ENCODE data around the gene EEPD1.

The EEPD1 gene

DNA sequence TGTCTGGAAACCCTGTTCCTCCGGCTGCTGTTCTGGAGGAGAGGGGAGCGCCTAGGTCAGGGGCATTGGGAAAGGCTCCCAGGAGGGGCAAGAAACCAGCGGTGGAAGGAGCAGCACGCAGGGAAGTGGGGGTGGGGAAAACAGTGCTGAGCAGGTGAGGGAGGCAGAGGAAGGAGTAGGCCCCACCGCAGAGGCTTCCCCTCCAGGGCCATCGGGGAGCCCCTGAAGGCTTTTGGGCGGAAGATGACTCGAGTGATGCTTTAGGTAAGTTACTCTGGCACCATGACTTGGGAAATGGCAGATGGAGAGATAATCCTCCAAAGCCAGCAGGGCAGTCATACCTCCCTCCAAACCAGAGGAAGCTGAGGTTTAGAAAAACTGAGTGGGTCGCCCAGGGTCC lies 130.1 kb downstream of the EEPD1 start:
- no peak for DNase-seq

DNA sequence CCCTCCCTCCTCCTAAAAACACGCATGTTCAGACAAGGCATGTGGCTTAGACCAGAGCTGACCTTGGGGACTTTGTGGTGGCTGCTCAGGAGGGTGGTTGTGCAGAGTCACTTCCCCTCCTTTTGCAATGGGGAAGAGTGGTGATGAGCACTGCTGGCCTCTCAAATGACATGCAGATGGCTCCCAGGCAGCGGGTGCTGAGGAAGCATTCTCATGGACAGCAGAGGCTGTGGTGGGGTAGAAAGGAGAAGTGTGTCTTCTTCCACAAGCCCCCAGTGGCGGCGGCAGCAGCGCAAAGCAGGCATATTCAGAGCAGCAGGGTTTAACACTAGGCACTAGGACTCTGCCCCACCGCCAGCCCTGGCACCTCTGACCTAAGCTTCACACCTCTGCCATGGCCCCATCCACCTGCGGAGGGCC lies 130.7 kb downstream of the EEPD1 start:
- no peak for DNase-seq

DNA sequence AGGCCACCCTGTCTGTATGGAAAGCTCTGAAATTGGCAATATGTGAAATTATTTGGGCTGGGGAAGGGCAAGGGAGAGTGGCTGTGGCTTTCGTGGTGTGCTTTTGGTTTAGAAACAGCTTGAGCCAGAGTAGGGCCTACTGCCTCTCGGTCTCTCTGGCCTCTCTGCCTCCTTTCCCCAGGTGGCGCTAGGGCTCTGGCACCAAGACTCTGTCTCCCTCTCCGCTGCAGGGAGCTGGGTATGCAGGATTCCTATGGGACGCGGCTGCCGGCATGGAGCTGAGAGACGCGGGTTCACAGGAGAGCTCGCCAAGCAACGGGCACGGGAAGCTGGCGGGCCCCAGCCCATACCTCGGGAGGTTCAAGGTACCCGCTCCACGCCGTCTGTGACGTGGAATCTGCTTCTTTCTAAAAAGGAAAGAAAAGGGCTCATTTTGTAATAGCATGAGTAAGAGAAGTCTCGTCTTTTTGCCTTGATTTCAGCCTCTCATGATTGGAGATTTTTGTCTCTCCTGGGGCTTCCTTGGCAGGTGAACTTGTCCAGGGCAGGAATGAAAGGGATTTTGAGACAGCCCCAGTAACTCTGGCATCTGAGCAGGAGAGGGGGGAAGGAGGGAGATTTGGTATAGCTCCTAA lies 131.5 kb downstream of the EEPD1 start:
- DNase-seq: no peak

DNA sequence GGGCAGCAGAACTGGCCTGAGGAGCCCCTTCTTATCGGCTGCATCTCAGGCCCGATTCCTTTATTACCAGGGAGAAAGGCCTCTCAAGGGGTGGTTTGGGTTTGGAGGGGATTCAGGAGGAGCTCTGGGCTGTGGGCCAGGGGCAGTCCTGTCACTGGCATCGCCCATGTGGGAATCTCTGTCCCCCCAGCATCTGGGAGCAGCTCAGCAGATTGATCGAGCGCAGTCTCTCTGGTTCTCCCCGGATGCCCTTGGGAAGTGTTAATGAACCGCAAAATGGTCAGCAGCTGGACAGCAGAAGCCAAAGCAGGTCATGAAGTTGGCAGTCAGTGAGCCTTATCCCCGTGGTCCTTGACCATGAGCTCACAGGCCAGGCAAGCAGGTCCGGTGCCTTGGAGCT lies 132.2 kb downstream of the EEPD1 start:
- DNase-seq: no peak

DNA sequence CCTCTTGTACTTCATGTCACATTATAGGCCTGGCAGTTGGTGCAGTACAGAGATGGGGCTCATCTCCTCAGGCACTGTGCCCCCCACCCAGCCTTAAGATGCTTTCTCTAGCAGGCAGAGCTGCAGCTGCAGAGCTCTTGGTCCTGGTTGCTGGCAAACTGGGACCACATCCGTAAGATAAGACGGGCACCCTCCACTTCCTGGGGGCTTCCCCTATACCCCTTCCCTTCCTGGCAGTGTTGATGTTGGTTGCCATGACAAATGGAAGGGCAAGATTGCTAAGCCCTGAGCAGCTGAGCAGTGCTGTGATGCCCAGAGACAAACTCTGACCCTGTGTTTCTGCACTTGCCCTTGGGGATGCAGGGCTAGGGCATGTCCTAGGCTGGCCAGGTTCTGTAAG lies 133.2 kb downstream of the EEPD1 start:
- DNase-seq: peak; percentile 83

DNA sequence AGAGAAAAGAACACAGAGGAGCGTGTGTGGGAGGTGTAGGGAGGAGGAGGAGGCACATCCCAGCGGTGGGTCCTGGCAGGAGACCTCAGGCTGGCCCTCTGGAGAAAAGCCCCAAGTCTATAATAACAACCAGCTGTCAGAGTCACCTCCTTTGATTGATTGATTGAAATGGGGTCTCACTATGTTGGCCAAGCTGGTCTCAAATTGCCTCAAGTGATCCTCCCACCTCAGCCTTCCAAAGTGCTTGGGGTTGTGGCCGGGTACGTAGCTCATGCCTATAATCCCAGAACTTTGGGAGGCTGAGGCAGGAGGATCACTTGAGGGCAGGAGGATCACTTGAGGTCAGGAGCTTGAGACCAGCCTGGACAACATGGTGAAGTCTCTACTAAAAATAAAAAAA lies 133.6 kb downstream of the EEPD1 start:
- no peak for DNase-seq

DNA sequence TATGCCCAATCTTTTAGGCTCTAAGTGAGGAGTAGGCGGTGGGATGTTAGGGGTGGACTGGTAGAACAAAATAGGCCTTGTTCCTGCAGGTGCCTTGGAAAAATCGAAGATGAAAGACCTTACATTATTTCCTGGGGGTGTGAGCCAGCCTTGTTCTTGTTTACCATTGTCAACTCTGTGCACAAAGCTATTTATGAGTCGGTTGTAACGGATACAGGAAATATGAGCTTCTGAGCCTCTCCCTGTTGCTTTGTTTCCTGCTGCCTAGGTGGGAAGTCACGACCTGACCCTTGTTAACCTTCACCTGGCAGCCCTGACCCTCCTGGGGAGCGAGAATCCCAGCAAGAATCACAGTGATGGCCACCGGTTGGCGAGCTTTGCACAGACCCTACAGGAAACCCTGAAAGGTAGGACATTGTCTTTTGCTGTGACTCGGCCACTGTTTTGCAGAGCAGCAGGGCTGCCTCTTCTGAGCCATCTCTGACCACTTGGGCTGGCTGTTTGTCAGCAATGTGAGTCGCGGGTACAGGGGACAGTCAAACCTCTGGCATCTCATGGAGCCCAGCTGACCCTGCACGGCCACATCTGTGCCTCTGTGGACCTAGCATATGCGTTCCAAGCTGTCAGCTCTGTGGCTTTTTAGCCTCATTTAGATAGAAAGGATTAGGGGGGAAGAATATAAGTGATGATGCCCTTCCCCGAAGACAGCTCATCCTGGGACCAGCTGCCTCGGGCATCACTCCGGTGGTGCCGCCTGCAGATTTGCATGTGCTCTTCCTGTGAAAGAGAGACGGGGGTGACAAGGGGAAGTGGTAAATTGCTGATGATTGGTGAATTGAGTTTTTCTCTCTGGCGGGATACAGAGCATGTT lies 134.6 kb downstream of the EEPD1 start:
- peak; percentile 78 for DNase-seq

DNA sequence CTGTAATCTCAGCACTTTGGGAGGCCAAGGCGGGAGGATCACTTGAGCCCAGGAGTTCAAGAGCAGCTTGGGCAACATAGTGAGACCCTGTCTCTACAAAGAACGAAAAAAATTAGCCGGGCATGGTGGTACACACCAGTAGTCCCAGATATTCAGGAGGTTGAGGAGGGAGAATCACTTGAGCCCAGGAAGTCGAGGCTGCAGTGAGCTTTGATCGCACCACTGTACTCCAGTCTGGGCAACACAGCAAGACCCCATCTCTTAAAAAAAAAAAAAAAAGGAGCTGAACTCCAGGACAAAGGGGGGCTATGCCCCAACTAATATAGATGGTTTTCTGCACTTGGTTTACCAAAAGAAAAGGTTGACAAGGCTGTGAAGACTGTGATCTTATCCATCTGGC lies 135.4 kb downstream of the EEPD1 start:
- no peak for DNase-seq

DNA sequence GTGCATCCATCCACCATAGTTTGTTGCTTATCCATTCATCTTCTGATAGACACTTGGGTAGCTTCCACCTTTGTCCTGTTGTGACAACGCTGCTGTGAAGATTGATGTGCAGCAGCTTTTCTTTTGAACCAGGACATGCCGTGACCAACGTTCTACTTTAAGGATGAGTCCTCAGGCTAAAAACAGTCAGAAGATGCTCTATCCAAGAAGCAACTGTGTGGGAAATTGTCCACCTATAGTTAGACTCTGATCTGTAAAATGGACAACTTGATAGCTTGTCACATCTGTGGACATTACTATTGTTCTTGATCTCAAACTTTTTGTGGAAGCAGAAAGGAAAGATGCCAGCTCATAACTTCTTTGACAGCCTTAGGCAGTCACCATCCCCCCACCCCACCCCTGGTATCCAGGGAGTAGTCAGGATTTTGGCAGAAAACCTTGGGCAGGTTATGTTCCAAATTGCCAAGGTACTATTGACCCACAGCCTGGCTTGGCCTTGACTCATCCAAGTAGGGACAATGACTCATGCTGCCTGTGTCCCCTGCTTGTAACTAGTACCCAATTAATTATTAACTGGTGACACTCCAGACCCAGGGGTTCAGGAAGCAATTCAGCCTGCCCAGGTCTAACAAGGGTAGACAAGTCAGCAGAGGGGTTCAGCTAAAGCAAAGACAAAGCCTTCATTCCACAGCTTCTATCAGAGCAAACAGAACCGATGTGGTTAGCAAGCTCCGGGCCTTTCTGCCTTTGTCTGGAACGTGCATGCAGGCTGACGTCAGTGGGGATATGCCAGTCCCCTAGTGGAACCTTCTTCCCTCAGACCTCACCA lies 137.0 kb downstream of the EEPD1 start:
- DNase-seq: no peak

DNA sequence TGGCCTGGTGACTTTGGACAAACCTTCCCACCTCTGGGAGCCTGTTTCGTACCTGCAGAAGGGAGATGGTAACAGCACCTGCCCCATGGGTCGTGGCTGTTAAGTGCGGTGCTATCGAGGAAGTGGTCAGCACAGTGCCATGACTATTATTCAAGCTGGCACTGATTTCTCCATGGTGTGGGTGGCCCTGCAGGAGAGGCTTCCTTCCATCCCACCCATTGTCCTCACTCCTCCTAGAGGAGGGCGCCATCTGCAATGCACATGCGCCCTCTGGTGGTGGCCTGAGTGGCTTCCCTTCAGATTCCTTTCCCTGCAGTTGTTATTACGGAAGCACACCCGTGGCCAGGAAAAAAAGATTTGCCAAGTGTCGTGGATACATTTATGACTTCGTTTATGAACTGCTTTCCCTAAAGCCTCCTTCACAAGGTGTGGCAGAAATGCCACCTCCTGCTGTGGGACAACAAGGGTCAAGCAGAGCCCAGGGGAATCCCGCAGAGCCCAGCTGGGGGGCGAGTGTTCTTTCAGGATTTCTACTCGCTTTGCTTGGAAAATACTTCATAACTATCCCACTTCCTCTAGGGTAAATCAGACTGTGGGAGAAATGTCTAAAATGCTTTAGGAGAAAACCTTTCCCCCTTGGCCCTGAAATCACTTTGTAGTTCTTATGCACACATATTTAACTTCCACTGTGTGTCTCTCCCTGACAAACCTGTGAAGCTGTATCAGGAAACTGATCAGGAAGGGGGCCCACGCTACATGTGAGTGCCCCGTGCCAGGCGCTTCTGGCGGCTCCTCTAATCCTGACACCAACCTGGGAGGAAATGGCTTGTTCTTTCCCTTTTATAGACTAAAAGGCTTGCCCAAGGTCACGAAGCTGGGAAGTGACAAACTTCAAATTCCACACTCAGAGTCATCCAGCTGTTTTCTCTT lies 138.6 kb downstream of the EEPD1 start:
- peak; percentile 90 for DNase-seq

DNA sequence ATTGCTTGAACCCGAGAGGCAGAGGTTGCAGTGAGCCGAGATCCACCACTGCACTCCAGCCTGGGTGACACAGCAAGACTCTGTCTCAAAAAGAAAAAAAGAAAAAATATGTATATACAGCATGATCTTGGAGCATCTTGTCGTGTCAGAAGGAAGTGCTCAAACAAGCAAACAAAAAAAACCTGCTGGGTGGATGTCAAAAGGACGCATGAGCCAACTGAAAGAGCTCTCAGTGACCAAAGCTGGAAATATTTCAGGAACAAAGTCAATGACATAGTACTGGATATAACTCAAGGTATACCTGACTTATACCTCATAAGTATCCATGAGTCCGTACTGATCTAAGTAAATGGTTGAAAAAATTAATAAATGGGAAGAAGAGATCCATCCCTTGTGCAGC lies 142.0 kb downstream of the EEPD1 start:
- DNase-seq: no peak

DNA sequence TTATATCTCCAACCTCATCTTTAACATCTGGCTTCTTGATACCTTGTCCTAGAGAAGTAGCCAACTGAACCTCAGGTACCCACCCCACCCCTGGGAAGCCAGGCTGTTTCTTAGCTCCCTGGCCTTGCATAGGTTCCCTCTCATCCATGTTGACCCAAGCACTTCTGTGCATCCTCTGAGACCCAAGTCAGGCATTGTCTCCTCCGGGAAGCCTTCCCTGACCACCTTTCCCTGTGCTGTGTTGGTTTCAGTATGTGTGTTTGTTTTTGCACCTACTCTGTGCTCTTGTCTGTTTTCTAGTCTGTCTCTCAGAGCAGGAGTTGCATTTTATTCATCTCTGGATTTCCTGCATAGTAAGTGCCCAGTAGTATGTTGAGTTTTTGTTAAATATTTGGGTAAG lies 143.2 kb downstream of the EEPD1 start:
- no peak for DNase-seq

DNA sequence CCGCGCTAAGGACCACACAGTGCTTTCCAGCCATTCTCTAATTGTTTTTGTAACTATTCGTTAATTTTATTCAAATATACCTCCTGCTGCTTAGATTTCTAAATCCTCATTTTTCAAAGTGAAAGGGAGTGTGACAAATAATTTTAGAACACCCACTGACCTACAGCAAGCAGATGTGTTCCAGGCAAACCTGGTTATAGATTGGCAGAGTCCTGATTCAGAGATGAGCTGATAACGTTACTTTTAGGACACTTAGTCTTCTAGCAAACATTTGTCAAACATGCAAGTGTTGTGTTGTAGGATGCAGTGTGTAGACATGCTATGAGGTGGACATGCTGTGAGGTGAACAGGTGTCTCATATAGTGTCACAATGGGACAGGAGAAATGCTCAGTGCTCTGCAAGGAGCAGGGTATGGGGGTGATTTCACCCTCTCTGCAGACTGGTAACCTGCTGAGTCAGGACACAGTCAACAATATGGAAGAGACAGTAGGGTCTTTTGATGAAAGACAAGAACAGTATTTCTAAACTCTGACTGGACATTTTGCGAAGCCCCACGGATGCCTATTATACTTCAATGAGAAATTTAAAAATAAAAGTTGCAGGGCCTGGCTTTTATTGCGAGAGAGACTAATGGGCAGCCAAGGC lies 144.4 kb downstream of the EEPD1 start:
- no peak for DNase-seq

DNA sequence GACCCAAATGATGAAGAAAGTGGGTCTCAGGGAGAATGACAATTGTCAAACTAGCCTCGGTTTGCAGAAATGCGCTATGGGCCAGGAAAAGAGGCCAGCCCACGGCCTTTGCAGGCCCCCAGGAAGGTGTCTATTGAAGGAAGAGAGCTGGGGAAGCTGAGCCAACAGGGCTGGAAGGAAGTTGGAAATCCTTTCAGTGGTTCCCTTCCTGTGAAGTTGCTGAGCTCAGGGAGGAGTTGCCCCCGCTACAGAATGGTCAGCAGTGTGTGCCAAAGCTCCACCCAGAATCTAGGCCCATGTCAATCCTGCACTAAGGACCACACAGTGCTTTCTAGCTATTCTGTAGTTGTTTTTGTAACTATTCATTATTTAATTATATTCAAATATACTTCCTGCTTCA lies 145.1 kb downstream of the EEPD1 start:
- no peak for DNase-seq

DNA sequence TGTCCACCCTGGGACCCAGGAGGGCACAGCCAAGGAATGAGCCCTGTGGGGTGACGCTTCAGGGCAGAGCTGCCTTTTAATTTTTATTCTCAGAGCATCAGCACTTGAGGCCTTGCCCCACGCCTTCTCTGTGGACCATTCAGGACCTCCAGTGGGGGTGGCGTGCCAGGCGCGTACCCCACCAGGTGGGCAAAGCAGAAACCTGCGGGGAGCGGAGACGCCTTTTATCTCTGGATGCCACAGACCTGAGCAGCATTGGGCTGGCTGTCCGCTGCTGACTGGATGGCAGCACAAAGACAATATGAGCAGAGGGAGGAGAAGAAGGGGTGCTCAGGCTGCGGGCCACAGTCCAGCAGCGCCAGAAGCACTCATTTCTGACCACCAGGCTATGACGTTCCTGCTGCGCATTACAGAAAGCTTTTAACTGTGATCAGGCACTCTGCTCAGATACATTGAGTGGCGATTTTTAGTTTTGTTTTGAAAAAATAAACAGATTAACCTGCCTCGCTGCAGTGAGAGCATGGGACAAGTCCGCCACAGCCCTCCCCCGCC lies 146.2 kb downstream of the EEPD1 start:
- DNase-seq: no peak

DNA sequence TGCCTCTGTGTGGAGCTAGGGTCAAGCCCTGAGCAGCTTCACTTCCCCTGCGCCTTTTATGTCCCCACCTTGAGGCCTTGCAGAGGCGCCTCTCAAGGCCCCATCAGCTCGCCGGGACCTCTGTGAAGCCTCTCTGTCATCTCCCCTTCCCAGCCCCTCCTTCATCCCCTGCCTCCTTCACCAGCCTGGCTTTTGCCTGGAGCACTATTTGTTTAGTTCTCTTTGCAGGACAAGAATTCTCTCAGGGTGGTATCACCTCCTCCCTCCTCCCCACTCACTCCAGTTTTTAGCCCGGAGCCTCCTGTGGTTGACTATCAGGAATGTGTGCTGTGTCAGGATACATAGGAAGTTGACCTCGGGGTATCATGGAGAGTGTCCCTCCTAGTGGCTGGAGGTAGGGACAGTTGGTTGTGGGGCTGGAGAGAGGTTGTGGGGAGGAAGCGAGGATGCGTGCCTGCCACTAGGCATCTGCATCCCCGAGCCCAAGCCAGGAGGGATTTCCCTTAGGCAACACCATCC lies 146.8 kb downstream of the EEPD1 start:
- no peak for DNase-seq

DNA sequence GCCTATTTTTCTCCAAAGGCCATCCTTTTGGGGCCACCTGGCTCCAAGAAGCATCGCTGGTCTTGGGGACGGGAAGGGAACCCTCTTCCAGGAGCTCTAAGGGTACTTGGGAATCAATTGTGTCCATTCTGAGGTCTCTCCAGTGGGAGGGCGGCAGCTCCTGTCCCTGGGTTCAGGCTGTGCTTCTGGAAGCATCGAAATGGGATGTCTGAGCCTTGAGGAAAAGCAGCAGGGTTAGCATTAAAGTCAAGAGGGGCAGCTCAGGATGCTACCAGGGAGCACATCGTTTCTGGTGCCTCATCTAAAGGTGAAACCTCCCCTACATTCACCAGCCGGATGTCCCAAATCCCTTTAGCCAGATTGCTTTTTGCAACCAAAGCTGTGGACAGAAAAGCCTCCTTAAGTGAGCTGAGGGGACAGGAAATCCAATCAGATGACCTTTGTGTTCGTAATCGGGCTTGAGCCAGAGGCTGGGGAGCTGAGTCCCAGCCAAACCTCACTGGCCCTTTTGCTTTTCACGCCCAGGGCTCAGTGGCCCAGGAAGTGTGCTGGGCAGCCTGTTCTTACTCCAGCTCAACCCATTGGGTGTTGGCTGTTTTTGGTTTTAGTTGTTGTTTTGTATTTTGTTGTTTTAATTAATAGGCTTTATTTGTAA lies 147.8 kb downstream of the EEPD1 start:
- peak; percentile 19 for DNase-seq

DNA sequence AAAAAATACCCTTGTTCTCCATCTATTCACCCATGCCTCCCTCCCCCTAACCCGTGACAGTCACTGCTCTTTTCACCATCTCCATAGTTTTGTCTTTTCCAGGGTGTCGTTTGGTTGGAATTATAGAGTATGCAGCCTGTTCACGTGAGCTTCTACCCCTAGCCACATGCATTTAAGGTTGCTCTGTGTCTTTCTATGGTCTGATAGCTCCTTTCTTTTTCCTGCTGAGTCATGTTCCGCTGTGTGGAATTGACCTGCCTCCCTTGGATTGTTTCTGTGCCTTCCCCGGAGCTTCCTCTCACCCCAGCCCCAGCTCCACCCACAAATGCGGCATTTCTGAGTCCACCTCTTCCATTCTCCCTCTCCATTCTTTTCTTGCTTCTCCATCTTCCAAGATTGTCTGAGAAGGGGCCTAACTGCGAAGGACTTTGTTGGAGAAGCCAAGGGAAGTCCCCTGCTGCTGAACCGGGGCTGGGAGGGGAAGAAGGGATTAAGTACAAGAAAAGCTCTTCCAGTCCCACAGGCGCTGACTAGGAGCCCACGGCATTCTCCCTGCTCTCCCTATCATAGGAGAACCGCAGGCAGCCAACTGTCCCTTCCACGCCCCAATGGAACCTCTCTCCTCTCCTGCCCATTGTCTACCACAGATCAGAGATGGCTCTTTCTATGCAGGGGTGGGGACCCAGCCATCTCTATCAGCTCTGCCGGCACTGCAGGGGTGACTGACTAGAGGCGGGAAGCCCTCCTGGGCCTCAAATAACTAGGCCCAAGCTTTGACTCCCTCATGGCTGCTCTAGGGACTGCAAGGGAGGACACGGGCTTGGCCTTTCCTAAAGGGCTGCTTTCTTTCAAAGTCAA lies 149.1 kb downstream of the EEPD1 start:
- DNase-seq: peak; percentile 31

DNA sequence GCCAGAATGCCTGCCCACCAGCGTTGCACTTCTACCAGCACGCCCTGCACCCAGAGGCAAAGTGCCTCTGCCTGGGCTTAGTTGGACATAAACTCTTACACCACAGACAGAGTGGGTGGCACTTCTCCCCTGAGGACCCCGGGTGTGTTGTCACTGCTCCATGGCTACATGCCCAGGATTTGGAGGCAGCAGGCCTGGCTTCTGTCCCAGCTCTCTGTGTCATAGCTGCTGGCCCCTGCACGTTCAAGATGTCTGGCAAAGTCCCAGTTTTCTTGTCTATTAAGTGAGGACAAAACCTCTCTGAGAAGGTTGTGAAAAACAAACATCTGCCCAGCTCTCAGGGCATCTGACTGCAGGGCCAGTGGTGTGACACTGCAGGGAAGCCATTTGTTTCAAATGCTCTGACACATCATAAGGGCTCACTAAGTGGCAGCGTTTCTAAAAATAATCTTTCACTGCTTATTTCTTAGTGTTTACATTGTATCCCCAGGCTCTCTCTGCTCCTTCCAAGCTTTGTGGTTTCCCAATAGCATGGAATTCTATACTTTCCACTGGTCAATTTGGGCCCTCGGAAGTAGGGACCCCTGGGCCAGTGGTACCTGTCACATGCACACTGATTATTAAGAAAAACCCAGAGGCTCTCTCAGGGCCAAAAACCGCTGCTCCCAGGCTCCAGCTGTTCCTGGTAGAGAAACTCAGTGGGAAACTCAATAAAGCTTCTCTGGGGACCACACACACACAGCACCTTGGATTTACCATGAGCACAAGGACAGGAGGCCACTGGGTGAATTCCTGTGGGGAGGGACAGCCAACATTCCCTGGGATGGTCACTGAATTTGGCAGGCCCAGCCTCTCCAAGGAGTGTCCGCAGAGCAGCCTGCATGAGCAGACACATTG lies 150.4 kb downstream of the EEPD1 start:
- DNase-seq: peak; percentile 54
